ENCODE data around the gene KRTAP5-11.
"Not testable (repeated sequence)": the region's sequence is repeated elsewhere in the genome, so short reads cannot be mapped to it uniquely, and the experiment has no call there.

Gene KRTAP5-11

GRCh38 chr11:71615003-71615402 lies 32.3 kb upstream of the KRTAP5-11 start:
- H3K4ac ChIP-seq (ENCODE audit: low read depth, low read length); H3K36me3 ChIP-seq (ENCODE audit: control insufficient read depth, insufficient read depth, low read length); H3K56ac ChIP-seq (ENCODE audit: low read length); H3K9ac ChIP-seq (ENCODE audit: low read length); H4K8ac ChIP-seq (ENCODE audit: low read depth, low read length); H3K79me2 ChIP-seq (ENCODE audit: control insufficient read depth, insufficient read depth, low read length); H3K4me3 ChIP-seq (ENCODE audit: low read length); H2BK5ac ChIP-seq (ENCODE audit: low read length); DNase-seq; H4K5ac ChIP-seq (ENCODE audit: low read length); H3K27ac ChIP-seq (ENCODE audit: low read depth, low read length); H3K27me3 ChIP-seq (ENCODE audit: insufficient read depth, low read length, poor library complexity); H2AK5ac ChIP-seq (ENCODE audit: low read length); H3K4me1 ChIP-seq (ENCODE audit: control insufficient read depth, low read depth, low read length); H3K18ac ChIP-seq (ENCODE audit: low read length); H3K4me2 ChIP-seq (ENCODE audit: low read length); H3K23ac ChIP-seq (ENCODE audit: low read length); H2BK15ac ChIP-seq (replicated peaks; ENCODE audit: low read depth); H3K79me1 ChIP-seq (ENCODE audit: low read length); H2BK120ac ChIP-seq (ENCODE audit: low read depth, low read length): not testable (repeated sequence)
- WGBS (ENCODE audit: extremely low coverage, insufficient coverage, low lambda C conversion rate), result no CpG with 5 or more reads among the region's 12 CpGs

GRCh38 chr11:71614366-71614917 lies 31.8 kb upstream of the KRTAP5-11 start:
- H3K27me3 ChIP-seq (ENCODE audit: insufficient read depth, low read length, poor library complexity); H3K9ac ChIP-seq (ENCODE audit: low read length); H3K18ac ChIP-seq (ENCODE audit: low read length); H4K5ac ChIP-seq (ENCODE audit: low read length); H3K27ac ChIP-seq (ENCODE audit: low read depth, low read length); H3K4ac ChIP-seq (ENCODE audit: low read depth, low read length); H3K56ac ChIP-seq (ENCODE audit: low read length); H2BK120ac ChIP-seq (ENCODE audit: low read depth, low read length); H3K36me3 ChIP-seq (ENCODE audit: control insufficient read depth, insufficient read depth, low read length); H3K23ac ChIP-seq (ENCODE audit: low read length); H3K4me2 ChIP-seq (ENCODE audit: low read length); DNase-seq; H3K79me2 ChIP-seq (ENCODE audit: control insufficient read depth, insufficient read depth, low read length); H4K8ac ChIP-seq (ENCODE audit: low read depth, low read length); H3K4me1 ChIP-seq (ENCODE audit: control insufficient read depth, low read depth, low read length); H2BK5ac ChIP-seq (ENCODE audit: low read length); H3K4me3 ChIP-seq (ENCODE audit: low read length); H2BK15ac ChIP-seq (replicated peaks; ENCODE audit: low read depth); H3K79me1 ChIP-seq (ENCODE audit: low read length); H2AK5ac ChIP-seq (ENCODE audit: low read length): not testable (repeated sequence)
- WGBS (ENCODE audit: extremely low coverage, insufficient coverage, low lambda C conversion rate), result no CpG with 5 or more reads among the region's 15 CpGs

GRCh38 chr11:71613931-71614330 lies 31.3 kb upstream of the KRTAP5-11 start:
- not testable (repeated sequence) for H3K4me1 ChIP-seq (ENCODE audit: control insufficient read depth, low read depth, low read length); H3K27ac ChIP-seq (ENCODE audit: low read depth, low read length); H3K4me2 ChIP-seq (ENCODE audit: low read length); H2BK15ac ChIP-seq (replicated peaks; ENCODE audit: low read depth); H3K18ac ChIP-seq (ENCODE audit: low read length); H3K79me1 ChIP-seq (ENCODE audit: low read length); H4K8ac ChIP-seq (ENCODE audit: low read depth, low read length); H3K27me3 ChIP-seq (ENCODE audit: insufficient read depth, low read length, poor library complexity); H3K4ac ChIP-seq (ENCODE audit: low read depth, low read length); H2BK120ac ChIP-seq (ENCODE audit: low read depth, low read length); H2BK5ac ChIP-seq (ENCODE audit: low read length); H4K5ac ChIP-seq (ENCODE audit: low read length); H3K23ac ChIP-seq (ENCODE audit: low read length); H3K4me3 ChIP-seq (ENCODE audit: low read length); DNase-seq; H2AK5ac ChIP-seq (ENCODE audit: low read length); H3K36me3 ChIP-seq (ENCODE audit: control insufficient read depth, insufficient read depth, low read length); H3K9ac ChIP-seq (ENCODE audit: low read length); H3K79me2 ChIP-seq (ENCODE audit: control insufficient read depth, insufficient read depth, low read length); H3K56ac ChIP-seq (ENCODE audit: low read length)
- no CpG with 5 or more reads among the region's 7 CpGs for WGBS (ENCODE audit: extremely low coverage, insufficient coverage, low lambda C conversion rate)

GRCh38 chr11:71611218-71611910 lies 28.7 kb upstream of the KRTAP5-11 start:
- H3K56ac ChIP-seq (ENCODE audit: low read length); H2BK15ac ChIP-seq (replicated peaks; ENCODE audit: low read depth); H3K9ac ChIP-seq (ENCODE audit: low read length); H3K79me2 ChIP-seq (ENCODE audit: control insufficient read depth, insufficient read depth, low read length); H3K4me3 ChIP-seq (ENCODE audit: low read length); H4K5ac ChIP-seq (ENCODE audit: low read length); H4K8ac ChIP-seq (ENCODE audit: low read depth, low read length); H3K4me1 ChIP-seq (ENCODE audit: control insufficient read depth, low read depth, low read length); H3K18ac ChIP-seq (ENCODE audit: low read length); H3K36me3 ChIP-seq (ENCODE audit: control insufficient read depth, insufficient read depth, low read length); H3K27ac ChIP-seq (ENCODE audit: low read depth, low read length); H3K27me3 ChIP-seq (ENCODE audit: insufficient read depth, low read length, poor library complexity); DNase-seq; H2AK5ac ChIP-seq (ENCODE audit: low read length); H3K4me2 ChIP-seq (ENCODE audit: low read length); H3K23ac ChIP-seq (ENCODE audit: low read length); H2BK5ac ChIP-seq (ENCODE audit: low read length); H3K79me1 ChIP-seq (ENCODE audit: low read length); H3K4ac ChIP-seq (ENCODE audit: low read depth, low read length); H2BK120ac ChIP-seq (ENCODE audit: low read depth, low read length): not testable (repeated sequence)
- WGBS (ENCODE audit: extremely low coverage, insufficient coverage, low lambda C conversion rate), result 100% methylated on average over 3 of the region's 21 CpGs

DNA sequence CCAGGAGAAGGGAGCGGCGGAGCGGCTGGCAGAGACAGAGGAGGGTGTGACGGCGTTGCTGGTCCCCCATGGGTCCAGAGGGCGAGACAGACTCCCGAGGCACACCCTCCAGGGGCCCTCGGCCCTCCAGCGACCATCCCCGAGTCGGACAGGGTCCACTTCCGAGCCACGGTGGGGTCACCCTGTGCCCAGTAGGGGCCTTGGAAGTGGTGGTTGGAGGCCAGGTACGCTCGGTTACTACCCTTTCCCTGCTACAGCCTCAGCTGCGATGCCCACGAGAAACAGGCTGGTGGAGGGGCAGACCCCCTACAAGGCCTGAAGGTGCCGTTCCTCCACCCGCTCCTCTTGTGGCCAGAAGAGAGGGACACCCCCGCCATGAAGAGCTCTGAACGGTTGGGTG lies 25.6 kb upstream of the KRTAP5-11 start:
- not testable (repeated sequence) for H3K36me3 ChIP-seq (ENCODE audit: control insufficient read depth, insufficient read depth, low read length); H4K5ac ChIP-seq (ENCODE audit: low read length); H3K18ac ChIP-seq (ENCODE audit: low read length); H4K8ac ChIP-seq (ENCODE audit: low read depth, low read length); H2BK5ac ChIP-seq (ENCODE audit: low read length); H3K23ac ChIP-seq (ENCODE audit: low read length); H3K4ac ChIP-seq (ENCODE audit: low read depth, low read length); H3K4me3 ChIP-seq (ENCODE audit: low read length); H3K4me1 ChIP-seq (ENCODE audit: control insufficient read depth, low read depth, low read length); H3K79me2 ChIP-seq (ENCODE audit: control insufficient read depth, insufficient read depth, low read length); H3K4me2 ChIP-seq (ENCODE audit: low read length); H3K27me3 ChIP-seq (ENCODE audit: insufficient read depth, low read length, poor library complexity); H3K79me1 ChIP-seq (ENCODE audit: low read length); H2BK15ac ChIP-seq (replicated peaks; ENCODE audit: low read depth); H2AK5ac ChIP-seq (ENCODE audit: low read length); H2BK120ac ChIP-seq (ENCODE audit: low read depth, low read length); H3K27ac ChIP-seq (ENCODE audit: low read depth, low read length); DNase-seq
- Histone ChIP-seq H3K9ac (ENCODE audit: low read length) (peak overlapping the region; percentile 60), H3K56ac (ENCODE audit: low read length) (peak overlapping the region; percentile 56)
- no CpG with 5 or more reads among the region's 21 CpGs for WGBS (ENCODE audit: extremely low coverage, insufficient coverage, low lambda C conversion rate)
